Endometrial microvascular endothelial cells (primary cell): ENCODE data around the gene ISCA2. TPM values are rescaled to one million over a fixed set of nuclear protein-coding genes. Genes with fewer than 3 reads are reported as not detected.

Source experiments
- in situ Hi-C: cut with HindIII; loops from 2 replicates; pipeline ENCODE4 v1.10.0; 2017; ENCODE audit warnings: low sequenced_read_pairs, low pct_unique_long_range_greater_than_20kb; ENCODE audit errors: inconsistent ontology term
- total RNA-seq: library from RNA; depleted of rRNA; stranded (reverse); fragments of >200 nt; gene quantifications from one replicate; pipeline ENCODE4 v1.2.3, GENCODE V29; 2015; ENCODE audit errors: inconsistent ontology term

Gene ISCA2
- total RNA-seq, 1 donor from 2014 or later: 12.0 TPM

DNA sequence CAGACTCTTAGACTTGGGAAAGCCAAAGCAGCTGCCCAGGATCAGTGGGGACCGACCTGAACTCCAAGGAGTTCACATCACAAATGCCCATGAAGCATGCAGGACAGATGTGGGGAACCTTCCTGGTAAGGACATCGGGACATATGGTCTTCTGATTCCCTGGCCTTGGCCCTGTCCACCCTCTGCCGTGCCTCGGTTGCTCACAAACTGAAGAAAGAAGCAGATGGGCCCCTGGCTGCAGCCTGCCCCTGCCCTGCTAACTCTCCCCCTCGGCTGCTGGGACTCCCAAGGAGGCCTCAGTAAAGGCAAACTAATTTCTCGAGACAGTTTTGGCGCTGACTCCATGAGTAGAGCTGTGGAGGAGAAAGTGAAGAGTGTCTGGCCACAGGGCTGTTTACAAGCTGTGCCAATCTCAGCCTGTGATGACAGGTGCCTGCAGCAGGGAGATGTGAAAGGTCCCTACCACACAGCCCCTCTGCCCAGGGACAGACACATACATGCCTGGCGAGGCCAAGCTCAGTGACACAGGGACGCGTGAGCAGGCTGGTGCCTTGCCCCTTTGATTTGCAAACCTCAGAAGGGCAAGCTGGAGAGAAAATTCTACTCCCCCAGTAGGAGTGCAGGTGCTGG is 48.6 kb downstream of the ISCA2 start:
- in situ Hi-C loops: no loop called here

- in situ Hi-C loops: no loop called here
These were observed 50.3 kb downstream of the ISCA2 start for GRCh38 chr14:74543771-74544438.

DNA sequence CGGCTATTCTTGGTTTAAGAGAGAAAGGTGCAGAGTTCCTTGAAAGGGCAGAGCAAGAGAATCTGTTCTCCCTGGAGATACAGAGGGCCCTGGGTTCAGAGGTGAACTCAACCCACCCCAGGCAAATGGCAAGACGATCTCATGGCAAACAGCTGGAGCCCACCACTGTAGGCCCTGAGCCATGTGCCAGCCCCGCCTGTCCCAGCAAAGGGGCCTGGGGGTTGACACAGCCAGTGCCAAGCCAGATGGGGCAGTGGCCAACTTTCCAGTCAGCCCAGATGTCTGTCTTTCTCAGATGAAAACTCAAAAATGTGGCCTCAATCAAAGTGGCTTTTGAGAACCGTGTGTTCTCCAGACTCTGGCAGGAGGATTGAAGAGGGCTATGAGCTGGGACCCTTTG is 51.8 kb downstream of the ISCA2 start:
- in situ Hi-C loops: no loop called here

DNA sequence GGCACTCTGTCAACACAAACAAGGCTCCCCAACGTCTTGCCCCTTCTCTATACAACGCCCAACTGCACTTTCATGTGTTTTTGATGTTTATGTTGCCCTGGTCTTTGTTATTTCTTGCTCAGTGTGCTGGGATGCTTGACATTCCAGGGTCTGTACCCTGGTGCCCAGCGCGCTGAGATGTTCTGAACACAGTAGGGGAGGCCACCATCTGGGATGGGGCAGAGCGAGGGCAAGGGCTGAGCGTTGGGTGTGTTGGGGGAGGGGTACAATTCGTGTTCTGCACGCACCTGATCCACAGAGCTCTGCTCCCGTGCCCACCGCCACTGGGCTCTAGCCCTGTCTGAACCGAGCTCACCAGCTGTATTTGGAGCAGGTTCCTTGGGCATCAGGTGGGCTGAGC is 52.9 kb downstream of the ISCA2 start:
- in situ Hi-C loops: no loop called here

Other genes starting within 250 kb of the ISCA2 start
- 42.4 TPM for gene ABCD4, start 190.8 kb upstream of the ISCA2 start, total RNA-seq
- not detected for gene VRTN, start 145.3 kb upstream of the ISCA2 start, total RNA-seq
- not detected for gene SYNDIG1L, start 67.6 kb upstream of the ISCA2 start, total RNA-seq
- 942 TPM for gene NPC2, start 460 bp upstream of the ISCA2 start, total RNA-seq
- 177 TPM for gene LTBP2, start 118.5 kb downstream of the ISCA2 start, total RNA-seq
- gene AREL1, start 219.3 kb downstream of the ISCA2 start, total RNA-seq: 38.0 TPM
- 36.3 TPM for gene FCF1, start 219.4 kb downstream of the ISCA2 start, total RNA-seq